Naive thymus-derived CD4-positive, alpha-beta T cell (primary cell): ENCODE results near the gene FARP1. TPM values are rescaled to one million over a fixed set of nuclear protein-coding genes. Genes with fewer than 3 reads are reported as not detected.

Source experiments
- ATAC-seq: fragments of 150-1000 bp; cut with Tn5 transposase; 2 replicates; pipeline ENCODE4 v1.10.0; 2021; ENCODE audit warnings: mild to moderate bottlenecking, moderate library complexity
- CTCF ChIA-PET: fragments of 350-600 bp; sonication (Branson Sonifier 250); formaldehyde crosslinking; loops from one replicate; lab custom pipeline; 2021; ENCODE audit warnings: antibody characterized with exemption; lab: Charles Lee
- POLR2A ChIA-PET: fragments of 350-600 bp; sonication (Branson Sonifier 250); formaldehyde crosslinking; loops from one replicate; lab custom pipeline; 2021; ENCODE audit warnings: antibody characterized with exemption, inconsistent platforms; lab: Charles Lee
- DNase-seq, 9 donors: peaks; one replicate each; pipeline versions ENCODE4 v3.0.0 to v3.0.0-alpha.2; 2020 to 2022; ENCODE audit warnings: mixed read lengths in 1 of 9
- H3K27ac ChIP-seq: one replicate; pipeline ENCODE4 v1.7.0; 2013; ENCODE audit warnings: mild to moderate bottlenecking, low read depth, low read length, moderate library complexity
- H3K27me3 ChIP-seq, 2 donors: one replicate each; pipeline ENCODE4 v1.7.0; 2013; ENCODE audit warnings: low read length in 2 of 2, mild to moderate bottlenecking in 2 of 2, moderate library complexity in 2 of 2; ENCODE audit not compliant: control insufficient read depth in 2 of 2, insufficient read depth in 2 of 2
- H3K36me3 ChIP-seq, 3 experiments: 1 replicate in 2 of 3; 2 replicates in 1 of 3; pipeline ENCODE4 v1.7.0; 2013; ENCODE audit warnings: low read length in 3 of 3, mild to moderate bottlenecking in 3 of 3, moderate library complexity in 1 of 3; ENCODE audit not compliant: insufficient read depth in 3 of 3, control insufficient read depth in 2 of 3
- H3K4me1 ChIP-seq, 2 donors: one replicate each; pipeline ENCODE4 v1.7.0; 2013; ENCODE audit warnings: low read length in 2 of 2, mild to moderate bottlenecking in 2 of 2, moderate library complexity in 1 of 2; ENCODE audit not compliant: control insufficient read depth in 2 of 2, insufficient read depth in 2 of 2
- H3K4me3 ChIP-seq: 2 replicates; pipeline ENCODE4 v1.7.0; 2013; ENCODE audit warnings: mild to moderate bottlenecking, low read length
- H3K9me3 ChIP-seq, 3 experiments: 1 replicate in 2 of 3; 2 replicates in 1 of 3; pipeline ENCODE4 v1.7.0; 2013; ENCODE audit warnings: low read length in 3 of 3; ENCODE audit not compliant: control insufficient read depth in 2 of 3
- H3K27ac Mint-ChIP-seq, 9 donors: one replicate each; pipeline ENCODE4 v1.8.0; 2020 to 2022; ENCODE audit warnings: mixed read lengths in 9 of 9, mild to moderate bottlenecking in 8 of 9, moderate library complexity in 5 of 9, inconsistent platforms in 2 of 9
- H3K27me3 Mint-ChIP-seq, 5 donors: one replicate each; pipeline ENCODE4 v1.8.0; 2021 to 2022; ENCODE audit warnings: mixed read lengths in 5 of 5, mild to moderate bottlenecking in 1 of 5
- H3K36me3 Mint-ChIP-seq, 5 donors: one replicate each; pipeline ENCODE4 v1.8.0; 2020 to 2022; ENCODE audit warnings: mixed read lengths in 5 of 5, mild to moderate bottlenecking in 3 of 5, inconsistent platforms in 1 of 5
- H3K4me1 Mint-ChIP-seq, 7 donors: one replicate each; pipeline ENCODE4 v1.8.0; 2020 to 2022; ENCODE audit warnings: mixed read lengths in 7 of 7, mild to moderate bottlenecking in 3 of 7, inconsistent platforms in 1 of 7
- H3K4me3 Mint-ChIP-seq, 10 donors: one replicate each; pipeline ENCODE4 v1.8.0; 2020 to 2022; ENCODE audit warnings: mild to moderate bottlenecking in 10 of 10, mixed read lengths in 10 of 10, moderate library complexity in 6 of 10, inconsistent platforms in 2 of 10
- H3K9me3 Mint-ChIP-seq, 11 donors: one replicate each; pipeline ENCODE4 v1.8.0; 2020 to 2022; ENCODE audit warnings: mixed read lengths in 11 of 11, mild to moderate bottlenecking in 4 of 11, inconsistent platforms in 1 of 11, moderate library complexity in 1 of 11
- intact Hi-C, 2 donors: fragments of 100-400 bp; cut with micrococcal nuclease; formaldehyde crosslinking; loops; one replicate each; pipeline ENCODE4 v1.15.1; 2023
- polyA plus RNA-seq, 2 donors: library from polyadenylated mRNA; unstranded; fragments of 300-500 nt; fragmentation: Illumina TruSeq; gene quantifications; one replicate each; pipeline ENCODE4 v1.2.3, GENCODE V29; 2021
- total RNA-seq, 6 experiments: library from RNA in 5 of 6; stranded (reverse) in 5 of 6; gene quantifications; 1 replicate in 5 of 6; 2 replicates in 1 of 6; pipeline ENCODE4 v1.2.3 and lab custom pipeline; 2021 to 2026

The FARP1 gene
- total and polyA plus RNA-seq, 7 experiments from 2014 or later = 0.19 to 1.1 (median 0.60) TPM

- no peaks in the 10 kb centered on the region for H3K9me3 ChIP-seq
- H3K36me3 ChIP-seq = no peaks in the 10 kb centered on the region
- ChIA-PET POLR2A (no interaction called here), CTCF (no interaction called here)
- peaks cover 0 to 1% (median 0%) of the 10 kb centered on the region in 7 donors for H3K4me1 Mint-ChIP-seq
- H3K4me1 ChIP-seq = no peaks in the 10 kb centered on the region
- intact Hi-C loops = no loop called here
- H3K4me3 Mint-ChIP-seq = no peak overlapping the region
- DNase-seq (no peak), ATAC-seq (no peak)
- H3K27ac Mint-ChIP-seq = no peak overlapping the region
- H3K27me3 ChIP-seq = no peaks in the 10 kb centered on the region
- H3K9me3 Mint-ChIP-seq = no peaks in the 10 kb centered on the region
- no peaks in the 10 kb centered on the region for H3K36me3 Mint-ChIP-seq
- H3K27me3 Mint-ChIP-seq = peaks cover 9 to 27% (median 17%) of the 10 kb centered on the region in 5 donors
- H3K27ac ChIP-seq = no peak overlapping the region
- H3K4me3 ChIP-seq = no peak overlapping the region
Measured at GRCh38 chr13:98320561-98321105, 177.7 kb downstream of the FARP1 start.

GRCh38 chr13:98321395-98321794 lies 178.5 kb downstream of the FARP1 start:
- no peaks in the 10 kb centered on the region for H3K9me3 ChIP-seq
- H3K36me3 ChIP-seq = no peaks in the 10 kb centered on the region
- H3K9me3 Mint-ChIP-seq = no peaks in the 10 kb centered on the region
- no peaks in the 10 kb centered on the region for H3K27me3 ChIP-seq
- intact Hi-C loops = no loop called here
- peaks cover 12 to 27% (median 17%) of the 10 kb centered on the region in 5 donors for H3K27me3 Mint-ChIP-seq
- POLR2A ChIA-PET = no interaction called here
- no peaks in the 10 kb centered on the region for H3K36me3 Mint-ChIP-seq
- no peak for DNase-seq
- no peak for ATAC-seq
- H3K4me3 Mint-ChIP-seq = no peak overlapping the region
- no peak overlapping the region for H3K27ac ChIP-seq
- H3K4me1 ChIP-seq = no peaks in the 10 kb centered on the region
- CTCF ChIA-PET = interaction anchor here (0.5 kb wide), 1 partner anchor 1832 kb away, joined by 3 read pairs; no protein-coding TSS in a partner anchor
- no peak overlapping the region for H3K4me3 ChIP-seq
- H3K27ac Mint-ChIP-seq = no peak overlapping the region
- H3K4me1 Mint-ChIP-seq = peaks cover 0 to 1% (median 0%) of the 10 kb centered on the region in 7 donors

GRCh38 chr13:98322091-98322718 lies 179.3 kb downstream of the FARP1 start:
- Histone ChIP-seq H3K9me3 (no peaks in the 10 kb centered on the region), H3K4me1 (no peaks in the 10 kb centered on the region), H3K27ac (no peak overlapping the region), H3K36me3 (no peaks in the 10 kb centered on the region), H3K4me3 (no peak overlapping the region), H3K27me3 (no peaks in the 10 kb centered on the region)
- Mint-ChIP-seq H3K27me3 (peaks cover 12 to 27% (median 15%) of the 10 kb centered on the region in 5 donors), H3K36me3 (no peaks in the 10 kb centered on the region), H3K4me1 (peaks cover 0 to 1% (median 0%) of the 10 kb centered on the region in 7 donors), H3K9me3 (no peaks in the 10 kb centered on the region), H3K4me3 (no peak overlapping the region), H3K27ac (no peak overlapping the region)
- ChIA-PET CTCF (interaction anchor here (0.5 kb wide), 1 partner anchor 1831 kb away, joined by 3 read pairs; no protein-coding TSS in a partner anchor), POLR2A (interaction anchor here (0.6 kb wide), 1 partner anchor 332 kb away, joined by 3 read pairs; no protein-coding TSS in a partner anchor)
- intact Hi-C loops = no loop called here
- ATAC-seq (no peak), DNase-seq (no peak)

- DNase-seq (no peak), ATAC-seq (no peak)
- ChIA-PET CTCF (no interaction called here), POLR2A (no interaction called here)
- Mint-ChIP-seq H3K4me3 (no peak overlapping the region), H3K4me1 (no peaks in the 10 kb centered on the region), H3K27me3 (peaks cover 3 to 16% (median 9%) of the 10 kb centered on the region in 5 donors), H3K27ac (no peak overlapping the region), H3K36me3 (no peaks in the 10 kb centered on the region), H3K9me3 (no peaks in the 10 kb centered on the region)
- Histone ChIP-seq H3K27me3 (no peaks in the 10 kb centered on the region), H3K9me3 (no peaks in the 10 kb centered on the region), H3K27ac (no peak overlapping the region), H3K4me3 (no peak overlapping the region), H3K4me1 (no peaks in the 10 kb centered on the region), H3K36me3 (no peaks in the 10 kb centered on the region)
- intact Hi-C loops = no loop called here
Measured at GRCh38 chr13:98324105-98324504, 181.2 kb downstream of the FARP1 start.

GRCh38 chr13:98325724-98326123 lies 182.8 kb downstream of the FARP1 start:
- POLR2A ChIA-PET = no interaction called here
- peaks cover 6 to 16% (median 11%) of the 10 kb centered on the region in 5 donors for H3K27me3 Mint-ChIP-seq
- no peaks in the 10 kb centered on the region for H3K4me1 Mint-ChIP-seq

GRCh38 chr13:98326291-98326690 lies 183.4 kb downstream of the FARP1 start:
- ChIA-PET POLR2A (no interaction called here), CTCF (no interaction called here)
- H3K27me3 Mint-ChIP-seq = peaks cover 3 to 13% (median 11%) of the 10 kb centered on the region in 5 donors
- Histone ChIP-seq H3K9me3 (no peaks in the 10 kb centered on the region), H3K4me3 (no peak overlapping the region), H3K36me3 (no peaks in the 10 kb centered on the region), H3K4me1 (no peaks in the 10 kb centered on the region), H3K27me3 (no peaks in the 10 kb centered on the region), H3K27ac (no peak overlapping the region)
- no peak overlapping the region for H3K4me3 Mint-ChIP-seq
- intact Hi-C loops = no loop called here
- H3K9me3 Mint-ChIP-seq = no peaks in the 10 kb centered on the region
- H3K27ac Mint-ChIP-seq = peak overlapping the region in 1 of 9 donors; percentile 65
- H3K36me3 Mint-ChIP-seq = no peaks in the 10 kb centered on the region
- no peak for ATAC-seq
- DNase-seq = no peak
- H3K4me1 Mint-ChIP-seq = no peaks in the 10 kb centered on the region

More at GRCh38 chr13:98325724-98326123, 182.8 kb downstream of the FARP1 start:
- no peaks in the 10 kb centered on the region for H3K9me3 ChIP-seq
- no peaks in the 10 kb centered on the region for H3K36me3 Mint-ChIP-seq
- H3K9me3 Mint-ChIP-seq = no peaks in the 10 kb centered on the region
- H3K36me3 ChIP-seq = no peaks in the 10 kb centered on the region
- H3K27ac Mint-ChIP-seq = no peak overlapping the region
- H3K4me1 ChIP-seq = no peaks in the 10 kb centered on the region
- no peak overlapping the region for H3K4me3 ChIP-seq
- no peak overlapping the region for H3K4me3 Mint-ChIP-seq
- DNase-seq (no peak), ATAC-seq (no peak)
- CTCF ChIA-PET = no interaction called here
- H3K27me3 ChIP-seq = no peaks in the 10 kb centered on the region
- no peak overlapping the region for H3K27ac ChIP-seq
- intact Hi-C loops = no loop called here
